Activated T-helper 9 cell treated with anti-CD3 and anti-CD28 coated beads, Interleukin-2, amount 50 U/mL, for 16 hours (primary cell): ENCODE measurements around the gene NF1.
"Not testable (repeated sequence)": the region's sequence is repeated elsewhere in the genome, so short reads cannot be mapped to it uniquely, and the experiment has no call there.

Experiments used
- DNase-seq: peaks from one replicate; pipeline ENCODE4 v3.0.0-alpha.2; 2020; ENCODE audit warnings: low read depth

The NF1 gene

GRCh38 chr17:31297090-31297489 lies 202.3 kb downstream of the NF1 start, which contains the start of gene OMG:
Gene OMG (minus strand): TSS chr17:31297239. CDS start chr17:31296331, 908 bp downstream.
- DNase-seq, result no peak

- no peak for DNase-seq
Observed at GRCh38 chr17:31299624-31300023, 204.8 kb downstream of the NF1 start.

GRCh38 chr17:31307640-31308039 lies 212.9 kb downstream of the NF1 start:
- no peak for DNase-seq

- DNase-seq, result no peak
Observed at GRCh38 chr17:31308372-31309334, 213.9 kb downstream of the NF1 start.

GRCh38 chr17:31309556-31309955 lies 214.8 kb downstream of the NF1 start:
- DNase-seq, result no peak

GRCh38 chr17:31310260-31310659 lies 215.5 kb downstream of the NF1 start:
- peak; percentile 18 for DNase-seq

- DNase-seq, result no peak
Observed at GRCh38 chr17:31310886-31311285, 216.1 kb downstream of the NF1 start.

GRCh38 chr17:31311526-31311925 lies 216.7 kb downstream of the NF1 start:
- DNase-seq, result no peak

GRCh38 chr17:31312223-31312622 lies 217.4 kb downstream of the NF1 start:
- not testable (repeated sequence) for DNase-seq

GRCh38 chr17:31313982-31314781 lies 219.4 kb downstream of the NF1 start, which contains the start of gene EVI2B:
Gene EVI2B (minus strand): TSS chr17:31314054. CDS start chr17:31305609, 8,445 bp downstream.
- DNase-seq, result no peak

GRCh38 chr17:31314782-31315100 lies 220.0 kb downstream of the NF1 start:
- no peak for DNase-seq

- DNase-seq, result peak; percentile 26
Observed at GRCh38 chr17:31318298-31318801, 223.6 kb downstream of the NF1 start.

- DNase-seq, result no peak
Observed at GRCh38 chr17:31318851-31319661, 224.3 kb downstream of the NF1 start.

- DNase-seq, result no peak
Observed at GRCh38 chr17:31320241-31320640, 225.5 kb downstream of the NF1 start.

GRCh38 chr17:31320791-31321190 lies 226.0 kb downstream of the NF1 start:
- DNase-seq, result no peak

- DNase-seq, result peak; percentile 60
Observed at GRCh38 chr17:31321481-31321880, 226.7 kb downstream of the NF1 start, which contains the start of gene EVI2A. Gene EVI2A (minus strand): TSS chr17:31321622. CDS start chr17:31319013, 2,609 bp downstream.

- no peak for DNase-seq
Observed at GRCh38 chr17:31321966-31322365, 227.2 kb downstream of the NF1 start.

GRCh38 chr17:31323551-31323950 lies 228.8 kb downstream of the NF1 start:
- no peak for DNase-seq

- no peak for DNase-seq
Observed at GRCh38 chr17:31327534-31328159, 232.9 kb downstream of the NF1 start.

- no peak for DNase-seq
Observed at GRCh38 chr17:31328160-31328535, 233.4 kb downstream of the NF1 start.

GRCh38 chr17:31329221-31329620 lies 234.4 kb downstream of the NF1 start:
- DNase-seq, result no peak
